ENCODE data around the gene TRMT6.

- TF ChIP-seq, protein P1, sequence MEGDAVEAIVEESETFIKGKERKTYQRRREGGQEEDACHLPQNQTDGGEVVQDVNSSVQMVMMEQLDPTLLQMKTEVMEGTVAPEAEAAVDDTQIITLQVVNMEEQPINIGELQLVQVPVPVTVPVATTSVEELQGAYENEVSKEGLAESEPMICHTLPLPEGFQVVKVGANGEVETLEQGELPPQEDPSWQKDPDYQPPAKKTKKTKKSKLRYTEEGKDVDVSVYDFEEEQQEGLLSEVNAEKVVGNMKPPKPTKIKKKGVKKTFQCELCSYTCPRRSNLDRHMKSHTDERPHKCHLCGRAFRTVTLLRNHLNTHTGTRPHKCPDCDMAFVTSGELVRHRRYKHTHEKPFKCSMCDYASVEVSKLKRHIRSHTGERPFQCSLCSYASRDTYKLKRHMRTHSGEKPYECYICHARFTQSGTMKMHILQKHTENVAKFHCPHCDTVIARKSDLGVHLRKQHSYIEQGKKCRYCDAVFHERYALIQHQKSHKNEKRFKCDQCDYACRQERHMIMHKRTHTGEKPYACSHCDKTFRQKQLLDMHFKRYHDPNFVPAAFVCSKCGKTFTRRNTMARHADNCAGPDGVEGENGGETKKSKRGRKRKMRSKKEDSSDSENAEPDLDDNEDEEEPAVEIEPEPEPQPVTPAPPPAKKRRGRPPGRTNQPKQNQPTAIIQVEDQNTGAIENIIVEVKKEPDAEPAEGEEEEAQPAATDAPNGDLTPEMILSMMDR (IDR thresholded peaks at IDR 0.05 in 2 of 3, conservative IDR thresholded peaks at IDR 0.05 in 1 of 3; ENCODE audit: control insufficient read depth in 2 of 3, extremely low read depth in 1 of 3, insufficient read depth in 1 of 3, low read depth in 3 of 3, low read length in 3 of 3) = no peak
- TF ChIP-seq ATF7 (IDR thresholded peaks at IDR 0.05; ENCODE audit: low read depth) = no peak
- no peak for TF ChIP-seq CEBPZ (IDR thresholded peaks at IDR 0.05; ENCODE audit: low read depth, low read length)
- TF ChIP-seq FOXK2 (IDR thresholded peaks at IDR 0.05) = no peak
- no peak for TF ChIP-seq SUZ12 (IDR thresholded peaks at IDR 0.05; ENCODE audit: unreplicated experiment)
- TF ChIP-seq ZBTB4 (CRISPR knock-in tag; IDR thresholded peaks at IDR 0.05) = no peak
- TF ChIP-seq SMAD1 (IDR thresholded peaks at IDR 0.05; ENCODE audit: low read depth, partially characterized antibody) = no peak
These were observed 21.3 kb downstream of the TRMT6 start for GRCh38 chr20:5928836-5929715.

All from GM12878 (cell line).